Smooth muscle cell (in vitro differentiated cells): ENCODE results near the gene SMARCC1. TPM values are rescaled to one million over a fixed set of nuclear protein-coding genes. Genes with fewer than 3 reads are reported as not detected.

Experiments used
- DNase-seq: peaks from one replicate; lab custom pipeline; 2025; ENCODE audit not compliant: unreplicated experiment; lab: John Stamatoyannopoulos, UW
- H2AFZ ChIP-seq: fragments of 200-600 bp; sonication (generic); 2 replicates; pipeline ENCODE4 v1.6.0; 2016; ENCODE audit warnings: antibody characterized with exemption, low read depth, mild to moderate bottlenecking
- H3F3A ChIP-seq: fragments of 200-600 bp; sonication (generic); 2 replicates; pipeline ENCODE4 v1.6.0; 2017; ENCODE audit warnings: antibody characterized with exemption, low read depth
- H3K27ac ChIP-seq: fragments of 200-600 bp; sonication (generic); 2 replicates; pipeline ENCODE4 v1.5.1; 2016; ENCODE audit warnings: low read depth, mild to moderate bottlenecking
- H3K27me3 ChIP-seq: fragments of 200-600 bp; sonication (generic); 2 replicates; pipeline ENCODE4 v1.6.1; 2016; ENCODE audit warnings: low read depth, mild to moderate bottlenecking
- H3K36me3 ChIP-seq: fragments of 200-600 bp; sonication (generic); 2 replicates; pipeline ENCODE4 v1.5.1; 2016; ENCODE audit warnings: low read depth
- H3K4me1 ChIP-seq: fragments of 200-600 bp; sonication (generic); 2 replicates; pipeline ENCODE4 v1.5.1; 2016; ENCODE audit warnings: low read depth
- H3K4me2 ChIP-seq: fragments of 200-600 bp; sonication (generic); 2 replicates; pipeline ENCODE4 v1.6.0; 2016; ENCODE audit warnings: mild to moderate bottlenecking
- H3K4me3 ChIP-seq: fragments of 200-600 bp; sonication (generic); 2 replicates; pipeline ENCODE4 v1.5.1; 2016; ENCODE audit warnings: mild to moderate bottlenecking
- H3K79me2 ChIP-seq: fragments of 200-600 bp; sonication (generic); 2 replicates; pipeline ENCODE4 v1.6.0; 2016; ENCODE audit warnings: low read depth, mild to moderate bottlenecking
- H3K9ac ChIP-seq: fragments of 200-600 bp; sonication (generic); 2 replicates; pipeline ENCODE4 v1.6.0; 2016; ENCODE audit warnings: low read depth
- H3K9me3 ChIP-seq: fragments of 200-600 bp; sonication (generic); replicated peaks from 2 replicates; pipeline ENCODE4 v1.5.1; 2016; ENCODE audit warnings: low read depth
- H4K20me1 ChIP-seq: fragments of 200-600 bp; sonication (generic); 2 replicates; pipeline ENCODE4 v1.6.0; 2016; ENCODE audit warnings: low read depth
- CTCF ChIP-seq: fragments of 200-600 bp; sonication (generic); IDR thresholded peaks from 2 replicates; pipeline ENCODE4 v1.5.1; 2017; ENCODE audit warnings: borderline replicate concordance, mild to moderate bottlenecking, antibody characterized with exemption; ENCODE audit not compliant: insufficient read depth, poor library complexity, severe bottlenecking
- WGBS: methylation state at CpG from one replicate; pipeline ENCODE4 v1.1.7; 2016; ENCODE audit warnings: low lambda C conversion rate; 5-methylcytosine and 5-hydroxymethylcytosine counted together
- polyA plus RNA-seq: library from polyadenylated mRNA; unstranded; fragments of >200 nt; fragmentation: Nextera tagmentation; extraction: Ambion mirVana; gene quantifications from 2 replicates; pipeline ENCODE4 v1.2.1, GENCODE V29; 2016
- total RNA-seq: library from RNA; depleted of rRNA; stranded (reverse); fragments of >200 nt; gene quantifications from 2 replicates; pipeline ENCODE4 v1.2.3, GENCODE V29; 2014

SMARCC1 gene
- total and polyA plus RNA-seq, 2 experiments from 2014 or later: 40.5 to 50.3 TPM

- Histone ChIP-seq H2AFZ (no peak overlapping the region), H3K4me1 (peaks cover 8% of the 10 kb centered on the region), H3K27me3 (peaks cover 29% of the 10 kb centered on the region), H3K9ac (no peak overlapping the region), H4K20me1 (no peaks in the 10 kb centered on the region), H3K36me3 (no peaks in the 10 kb centered on the region), H3K4me3 (no peak overlapping the region), H3K79me2 (no peaks in the 10 kb centered on the region), H3F3A (no peaks in the 10 kb centered on the region), H3K27ac (no peak overlapping the region), H3K9me3 (no peaks in the 10 kb centered on the region), H3K4me2 (no peak overlapping the region)
- WGBS: 93% methylated on average over 10 of the region's 10 CpGs
- no peak for DNase-seq
- no peak for TF ChIP-seq CTCF
Observed at GRCh38 chr3:47571391-47572175, 210.1 kb downstream of the SMARCC1 start.

GRCh38 chr3:47568901-47569300 lies 212.8 kb downstream of the SMARCC1 start:
- no peaks in the 10 kb centered on the region for H3K36me3 ChIP-seq
- no peak overlapping the region for H3K4me2 ChIP-seq
- H3K9me3 ChIP-seq: no peaks in the 10 kb centered on the region
- no peaks in the 10 kb centered on the region for H3K79me2 ChIP-seq
- H3K27me3 ChIP-seq: peaks cover 29% of the 10 kb centered on the region
- H3F3A ChIP-seq: no peaks in the 10 kb centered on the region
- H3K9ac ChIP-seq: no peak overlapping the region
- 95% methylated on average over 6 of the region's 6 CpGs for WGBS
- H4K20me1 ChIP-seq: no peaks in the 10 kb centered on the region
- no peak for DNase-seq
- H3K4me3 ChIP-seq: no peak overlapping the region
- H3K4me1 ChIP-seq: peaks cover 8% of the 10 kb centered on the region
- H3K27ac ChIP-seq: no peak overlapping the region
- no peak overlapping the region for H2AFZ ChIP-seq
- no peak for TF ChIP-seq CTCF

- no peak for DNase-seq
- Histone ChIP-seq H3K9me3 (no peaks in the 10 kb centered on the region), H3K27me3 (peaks cover 16% of the 10 kb centered on the region), H3K4me3 (no peak overlapping the region), H3K4me2 (no peak overlapping the region), H3K9ac (no peak overlapping the region), H2AFZ (no peak overlapping the region), H3F3A (no peaks in the 10 kb centered on the region), H3K79me2 (no peaks in the 10 kb centered on the region), H4K20me1 (no peaks in the 10 kb centered on the region), H3K4me1 (peaks cover 8% of the 10 kb centered on the region), H3K36me3 (no peaks in the 10 kb centered on the region), H3K27ac (no peak overlapping the region)
- TF ChIP-seq CTCF: no peak
- 90% methylated on average over 4 of the region's 4 CpGs for WGBS
Observed at GRCh38 chr3:47567149-47567548, 214.5 kb downstream of the SMARCC1 start.

- DNase-seq: no peak
- WGBS: 93% methylated on average over 9 of the region's 9 CpGs
- H4K20me1 ChIP-seq: no peaks in the 10 kb centered on the region
Observed at GRCh38 chr3:47566667-47567066, 215.0 kb downstream of the SMARCC1 start.

More at GRCh38 chr3:47566667-47567066, 215.0 kb downstream of the SMARCC1 start:
- Histone ChIP-seq H3K9ac (no peak overlapping the region), H3F3A (no peaks in the 10 kb centered on the region), H3K27me3 (peaks cover 11% of the 10 kb centered on the region), H3K4me1 (peaks cover 8% of the 10 kb centered on the region), H3K4me3 (no peak overlapping the region), H3K27ac (no peak overlapping the region), H2AFZ (no peak overlapping the region), H3K79me2 (no peaks in the 10 kb centered on the region), H3K4me2 (no peak overlapping the region), H3K9me3 (no peaks in the 10 kb centered on the region), H3K36me3 (no peaks in the 10 kb centered on the region)
- TF ChIP-seq CTCF: no peak
